ENCODE results near the gene HNRNPC.
"Not testable (repeated sequence)": the region's sequence is repeated elsewhere in the genome, so short reads cannot be mapped to it uniquely, and the experiment has no call there.

HNRNPC gene

GRCh38 chr14:21241218-21241819, 27.9 kb downstream of the HNRNPC start:
- DNase-seq, result peak; percentile 14

GRCh38 chr14:21240417-21240816, 28.8 kb downstream of the HNRNPC start:
- no peak for DNase-seq

GRCh38 chr14:21238823-21239518, 30.3 kb downstream of the HNRNPC start:
- no peak for DNase-seq

- DNase-seq, result no peak
Observed at GRCh38 chr14:21236948-21237797, 32.1 kb downstream of the HNRNPC start.

- no peak for DNase-seq
Observed at GRCh38 chr14:21234112-21234511, 35.1 kb downstream of the HNRNPC start.

GRCh38 chr14:21233457-21234076, 35.7 kb downstream of the HNRNPC start:
- DNase-seq, result peak; percentile 44

GRCh38 chr14:21231020-21231652, 38.1 kb downstream of the HNRNPC start:
- DNase-seq, result no peak

- DNase-seq, result no peak
Observed at GRCh38 chr14:21229821-21230220, 39.4 kb downstream of the HNRNPC start.

- DNase-seq, result no peak
Observed at GRCh38 chr14:21227981-21228380, 41.3 kb downstream of the HNRNPC start.

- no peak for DNase-seq
Observed at GRCh38 chr14:21227150-21227549, 42.1 kb downstream of the HNRNPC start.

GRCh38 chr14:21226467-21226866, 42.8 kb downstream of the HNRNPC start:
- DNase-seq, result no peak

GRCh38 chr14:21225164-21225563, 44.1 kb downstream of the HNRNPC start:
- not testable (repeated sequence) for DNase-seq

GRCh38 chr14:21220874-21221477, 48.3 kb downstream of the HNRNPC start:
- no peak for DNase-seq

- DNase-seq, result no peak
Observed at GRCh38 chr14:21219561-21220111, 49.6 kb downstream of the HNRNPC start.

- DNase-seq, result no peak
Observed at GRCh38 chr14:21219120-21219519, 50.1 kb downstream of the HNRNPC start.

GRCh38 chr14:21215879-21216251, 53.4 kb downstream of the HNRNPC start:
- no peak for DNase-seq

- no peak for DNase-seq
Observed at GRCh38 chr14:21215130-21215878, 53.9 kb downstream of the HNRNPC start.

- no peak for DNase-seq
Observed at GRCh38 chr14:21213652-21214051, 55.6 kb downstream of the HNRNPC start.

- DNase-seq, result not testable (repeated sequence)
Observed at GRCh38 chr14:21212824-21213223, 56.4 kb downstream of the HNRNPC start.

- DNase-seq, result no peak
Observed at GRCh38 chr14:21211509-21211908, 57.7 kb downstream of the HNRNPC start.

- no peak for DNase-seq
Observed at GRCh38 chr14:21210023-21210422, 59.2 kb downstream of the HNRNPC start.

Data from NCI-H1694 treated with DMSO at 0.1 percent for 48 hours (cell line).